AG04450 (cell line): ENCODE data around the gene EEF1G. TPM values are rescaled to one million over a fixed set of nuclear protein-coding genes. Genes with fewer than 3 reads are reported as not detected.

ENCODE experiments used
- CTCF ChIA-PET: fragments of 300-600, 350-600 bp; formaldehyde crosslinking; extraction: SDS; loops from one replicate; lab custom pipeline; 2022; ENCODE audit warnings: antibody characterized with exemption, inconsistent platforms; lab: Charles Lee
- POLR2A ChIA-PET: fragments of 350-600 bp; formaldehyde crosslinking; extraction: SDS; loops from one replicate; lab custom pipeline; 2021; ENCODE audit warnings: antibody characterized with exemption, inconsistent platforms; lab: Yijun Ruan, JAX
- DNase-seq: peaks from one replicate; pipeline ENCODE4 v3.0.0-alpha.2; 2011; ENCODE audit warnings: low read depth, low spot score
- H3K27ac ChIP-seq: one replicate; pipeline ENCODE4 v1.5.1; 2012; ENCODE audit warnings: low read depth, low read length, control low read depth
- H3K27me3 ChIP-seq: one replicate; pipeline ENCODE4 v1.6.0; 2012; ENCODE audit warnings: low read length; ENCODE audit not compliant: control insufficient read depth, insufficient read depth
- H3K4me3 ChIP-seq: 2 replicates; pipeline ENCODE4 v1.5.1; 2011; ENCODE audit warnings: mild to moderate bottlenecking, low read depth, low read length, control low read depth
- H3K9me3 ChIP-seq: 2 replicates; pipeline ENCODE4 v1.5.1; 2012; ENCODE audit warnings: low read length; ENCODE audit not compliant: control insufficient read depth, insufficient read depth
- CTCF ChIP-seq: IDR thresholded peaks from 2 replicates; pipeline ENCODE4 v1.5.1; 2011; ENCODE audit warnings: low read depth, low read length, control low read depth, inconsistent platforms
- polyA plus RNA-seq: library from polyadenylated mRNA; depleted of rRNA; stranded (reverse); fragments of >200 nt; gene quantifications from 2 replicates; pipeline ENCODE4 v1.2.3, GENCODE V29; 2011

Gene EEF1G
- polyA plus RNA-seq, 1 experiment: 2,186 TPM

DNA sequence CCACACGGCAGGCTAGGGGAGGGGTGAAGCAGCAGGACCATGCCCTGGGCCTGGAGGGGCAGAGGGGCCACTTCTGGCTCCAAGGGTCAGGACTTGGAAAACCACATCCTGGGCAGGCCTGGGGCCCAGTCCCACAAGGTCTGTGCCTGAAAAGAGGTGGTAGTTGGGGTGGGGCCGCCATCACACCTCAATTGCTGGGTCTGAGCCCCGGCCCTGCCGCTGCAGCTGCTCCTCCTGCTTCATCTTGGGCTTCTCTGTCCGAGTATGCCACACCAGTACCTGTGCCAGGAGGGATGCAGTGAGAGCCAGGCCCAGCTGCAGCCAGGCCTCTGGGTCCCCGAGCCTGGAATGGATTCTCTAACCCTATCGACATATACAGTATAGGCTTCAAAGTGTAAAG lies 41.8 kb upstream of the EEF1G start:
- DNase-seq: no peak
- Histone ChIP-seq H3K27ac (no peak overlapping the region), H3K4me3 (no peak overlapping the region), H3K27me3 (no peaks in the 10 kb centered on the region), H3K9me3 (no peaks in the 10 kb centered on the region; the same call in 1 of the 2 replicates)
- TF ChIP-seq CTCF: no peak
- ChIA-PET CTCF (no interaction called here), POLR2A (no interaction called here)

GRCh38 chr11:62614275-62614674 lies 40.6 kb upstream of the EEF1G start:
- peak overlapping the region; percentile 39 for H3K27ac ChIP-seq
- H3K9me3 ChIP-seq: no peaks in the 10 kb centered on the region; the same call in 1 of the 2 replicates
- ChIA-PET CTCF (no interaction called here), POLR2A (no interaction called here)
- no peak overlapping the region for H3K4me3 ChIP-seq
- DNase-seq: no peak
- no peaks in the 10 kb centered on the region for H3K27me3 ChIP-seq
- TF ChIP-seq CTCF: no peak

- Histone ChIP-seq H3K27me3 (no peaks in the 10 kb centered on the region), H3K27ac (peak overlapping the region; percentile 61), H3K9me3 (no peaks in the 10 kb centered on the region; the same call in 1 of the 2 replicates), H3K4me3 (no peak overlapping the region)
- ChIA-PET CTCF (interaction anchor here (0.6 kb wide), 1 partner anchor 158 kb away, joined by 3 read pairs; the partner anchor contains the start of gene TAF6L), POLR2A (interaction anchor here (0.8 to 1.0 kb wide), 2 partner anchors 8 to 52 kb away, joined by 4 to 5 read pairs; partner anchors contain the start of genes B3GAT3, C11orf98 and CSKMT)
- no peak for DNase-seq
- no peak for TF ChIP-seq CTCF
Observed at GRCh38 chr11:62613291-62613778, 39.6 kb upstream of the EEF1G start.

DNA sequence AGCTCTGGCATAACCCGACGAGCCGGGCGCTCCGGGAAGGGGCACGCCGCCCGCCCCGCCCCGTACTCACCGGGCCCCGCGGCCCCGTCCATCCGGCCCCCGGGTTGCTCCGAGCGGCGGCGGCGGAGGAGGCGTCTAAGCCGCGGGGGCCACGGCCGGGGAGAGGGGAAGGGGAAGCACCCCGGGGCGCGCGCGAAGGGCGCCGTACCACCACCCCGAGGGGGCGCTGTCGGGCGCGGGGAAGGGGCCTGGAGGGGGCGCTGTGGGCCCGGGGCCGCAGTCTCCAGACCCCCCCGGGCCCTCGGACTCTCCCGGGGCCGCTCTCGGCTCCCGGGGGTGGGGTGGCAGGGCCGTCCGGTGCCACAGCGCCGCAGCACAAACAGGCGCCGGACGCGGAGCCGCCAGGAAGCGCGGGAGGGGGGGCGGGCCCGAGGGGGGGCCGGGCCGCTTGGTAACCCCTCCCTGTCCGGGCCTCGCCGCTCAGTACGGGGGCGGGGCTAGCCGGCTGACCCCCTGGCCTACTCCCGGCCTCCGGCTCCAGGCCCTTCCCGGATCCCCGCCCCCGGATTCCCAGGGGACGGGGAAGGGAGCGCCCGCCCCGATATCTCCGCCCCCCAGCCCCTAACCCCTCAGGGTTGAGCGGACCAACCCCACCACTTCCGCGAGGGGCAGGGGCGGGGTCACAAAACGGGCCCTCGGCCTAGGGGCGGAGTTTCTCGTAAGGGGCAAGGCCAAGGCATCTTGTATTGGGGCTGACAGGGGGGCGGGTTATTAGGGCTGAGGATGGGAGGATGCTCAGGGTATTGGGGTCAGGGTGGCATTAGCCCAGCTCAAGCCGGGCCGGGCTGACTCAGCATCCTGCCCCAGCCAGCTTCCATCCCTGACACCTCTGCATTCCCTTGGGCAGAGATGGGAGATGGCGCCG lies 38.9 kb upstream of the EEF1G start, which contains the start of the genes EML3 and ROM1:
TSS of gene EML3 (minus strand) at position 410 of the 925 bp plus-strand sequence. CDS start at position 92, 318 bp downstream.
TSS of gene ROM1 (plus strand) at position 892 of the 925 bp plus-strand sequence. CDS start at position 917, 25 bp downstream.
- Histone ChIP-seq H3K9me3 (no peaks in the 10 kb centered on the region; the same call in 1 of the 2 replicates), H3K4me3 (peak within 1 kb of the TSS; percentile 79), H3K27ac (peak within 1 kb of the TSS; percentile 65), H3K27me3 (no peaks in the 10 kb centered on the region)
- CTCF ChIA-PET: interaction anchor here (0.6 to 1.8 kb wide), 16 partner anchors 9 to 241 kb away, joined by 3 to 14 read pairs (median 4); partner anchors contain the start of genes B3GAT3, C11orf98, CSKMT and MTA2
- peak; percentile 71 for TF ChIP-seq CTCF
- peak; percentile 37 for DNase-seq
- POLR2A ChIA-PET: interaction anchor here (0.8 to 1.6 kb wide), 9 partner anchors 9 to 229 kb away, joined by 3 to 9 read pairs (median 4); partner anchors contain the start of genes B3GAT3, C11orf98, CSKMT and INTS5
